ENCODE data around the gene CSNK1D.

Gene CSNK1D

GRCh38 chr17:82298538-82299421, 25.3 kb upstream of the CSNK1D start:
- TF ChIP-seq EZH2phosphoT487 (IDR thresholded peaks at IDR 0.05; ENCODE audit: borderline replicate concordance, low read length) (no peak), CTCF (IDR thresholded peaks at IDR 0.05; ENCODE audit: low read depth, low read length, poor library complexity, severe bottlenecking) (no peak)
- Histone ChIP-seq H3K79me2 (ENCODE audit: control insufficient read depth, low read length) (no peaks in the 10 kb centered on the region), H3K4me1 (ENCODE audit: control insufficient read depth, low read length) (peaks cover 39% of the 10 kb centered on the region), H3K36me3 (ENCODE audit: control insufficient read depth, low read length) (no peaks in the 10 kb centered on the region), H4K20me1 (ENCODE audit: control insufficient read depth, insufficient read depth, low read depth, low read length) (no peaks in the 10 kb centered on the region), H3K9me3 (ENCODE audit: control insufficient read depth, insufficient read depth, low read length) (no peaks in the 10 kb centered on the region), H3F3A (ENCODE audit: control insufficient read depth, insufficient read depth) (peaks cover 20% of the 10 kb centered on the region), H3K27ac (ENCODE audit: low read depth, low read length) (peak overlapping the region; percentile 65), H3K4me2 (ENCODE audit: low read length) (peak overlapping the region; percentile 98), H3K9me2 (replicated peaks; ENCODE audit: control insufficient read depth, low read length) (no peaks in the 10 kb centered on the region), H3K27me3 (ENCODE audit: control insufficient read depth, low read length) (peaks cover 18% of the 10 kb centered on the region), H3K4me3 (ENCODE audit: low read length) (peak overlapping the region; percentile 83)

GRCh38 chr17:82297714-82298537, 24.4 kb upstream of the CSNK1D start:
- H3K4me1 ChIP-seq (ENCODE audit: control insufficient read depth, low read length) = peaks cover 43% of the 10 kb centered on the region
- H3K9me3 ChIP-seq (ENCODE audit: control insufficient read depth, insufficient read depth, low read length) = no peaks in the 10 kb centered on the region
- H3K27ac ChIP-seq (ENCODE audit: low read depth, low read length) = peak overlapping the region; percentile 65
- no peaks in the 10 kb centered on the region for H4K20me1 ChIP-seq (ENCODE audit: control insufficient read depth, insufficient read depth, low read depth, low read length)
- peak overlapping the region; percentile 83 for H3K4me3 ChIP-seq (ENCODE audit: low read length)
- peaks cover 22% of the 10 kb centered on the region for H3F3A ChIP-seq (ENCODE audit: control insufficient read depth, insufficient read depth)
- H3K79me2 ChIP-seq (ENCODE audit: control insufficient read depth, low read length) = no peaks in the 10 kb centered on the region
- H3K4me2 ChIP-seq (ENCODE audit: low read length) = peak overlapping the region; percentile 98
- no peaks in the 10 kb centered on the region for H3K9me2 ChIP-seq (replicated peaks; ENCODE audit: control insufficient read depth, low read length)
- TF ChIP-seq CTCF (IDR thresholded peaks at IDR 0.05; ENCODE audit: low read depth, low read length, poor library complexity, severe bottlenecking) (peak; percentile 19), EZH2phosphoT487 (IDR thresholded peaks at IDR 0.05; ENCODE audit: borderline replicate concordance, low read length) (no peak)
- H3K36me3 ChIP-seq (ENCODE audit: control insufficient read depth, low read length) = no peaks in the 10 kb centered on the region
- H3K27me3 ChIP-seq (ENCODE audit: control insufficient read depth, low read length) = peaks cover 11% of the 10 kb centered on the region

- peaks cover 43% of the 10 kb centered on the region for H3K4me1 ChIP-seq (ENCODE audit: control insufficient read depth, low read length)
- peak overlapping the region; percentile 98 for H3K4me2 ChIP-seq (ENCODE audit: low read length)
- TF ChIP-seq EZH2phosphoT487 (IDR thresholded peaks at IDR 0.05; ENCODE audit: borderline replicate concordance, low read length) = no peak
- no peak for TF ChIP-seq CTCF (IDR thresholded peaks at IDR 0.05; ENCODE audit: low read depth, low read length, poor library complexity, severe bottlenecking)
- H3K9me3 ChIP-seq (ENCODE audit: control insufficient read depth, insufficient read depth, low read length) = no peaks in the 10 kb centered on the region
- no peaks in the 10 kb centered on the region for H3K36me3 ChIP-seq (ENCODE audit: control insufficient read depth, low read length)
- H3K79me2 ChIP-seq (ENCODE audit: control insufficient read depth, low read length) = peaks cover 1% of the 10 kb centered on the region
- no peaks in the 10 kb centered on the region for H4K20me1 ChIP-seq (ENCODE audit: control insufficient read depth, insufficient read depth, low read depth, low read length)
- H3K9me2 ChIP-seq (replicated peaks; ENCODE audit: control insufficient read depth, low read length) = no peaks in the 10 kb centered on the region
- peaks cover 5% of the 10 kb centered on the region for H3K27me3 ChIP-seq (ENCODE audit: control insufficient read depth, low read length)
- H3F3A ChIP-seq (ENCODE audit: control insufficient read depth, insufficient read depth) = peaks cover 22% of the 10 kb centered on the region
- H3K4me3 ChIP-seq (ENCODE audit: low read length) = peak overlapping the region; percentile 83
- peak overlapping the region; percentile 65 for H3K27ac ChIP-seq (ENCODE audit: low read depth, low read length)
Observed at GRCh38 chr17:82297280-82297713, 23.8 kb upstream of the CSNK1D start.
